H9 (cell line): Measurements from ENCODE around the gene SIK2. TPM values are rescaled to one million over a fixed set of nuclear protein-coding genes. Genes with fewer than 3 reads are reported as not detected.

ENCODE experiments used
- DNase-seq: peaks from one replicate; pipeline ENCODE4 v3.0.0-alpha.2; 2017
- H2AFZ ChIP-seq: one replicate; pipeline ENCODE4 v1.6.1; 2013; ENCODE audit warnings: mild to moderate bottlenecking, low read length, control low read depth, moderate library complexity
- H2AK5ac ChIP-seq: 2 replicates; pipeline ENCODE4 v1.6.1; 2013; ENCODE audit warnings: low read length, control low read depth, mixed read lengths; ENCODE audit not compliant: insufficient read length
- H2BK120ac ChIP-seq: one replicate; pipeline ENCODE4 v1.6.1; 2013; ENCODE audit warnings: low read depth, mild to moderate bottlenecking, low read length, control low read depth, inconsistent platforms; ENCODE audit not compliant: poor library complexity, severe bottlenecking
- H2BK12ac ChIP-seq: 2 replicates; pipeline ENCODE4 v1.6.1; 2013; ENCODE audit warnings: low read length, control low read depth, mixed read lengths, low read depth; ENCODE audit not compliant: insufficient read length
- H2BK15ac ChIP-seq: 2 replicates; pipeline ENCODE4 v1.6.1; 2013; ENCODE audit warnings: low read depth, low read length, control low read depth
- H2BK20ac ChIP-seq: one replicate; pipeline ENCODE4 v1.6.1; 2013; ENCODE audit warnings: low read depth, mild to moderate bottlenecking, low read length, control low read depth, inconsistent platforms; ENCODE audit not compliant: poor library complexity, severe bottlenecking
- H2BK5ac ChIP-seq: 2 replicates; pipeline ENCODE4 v1.6.1; 2013; ENCODE audit warnings: low read length, control low read depth, mixed read lengths; ENCODE audit not compliant: insufficient read length
- H3K14ac ChIP-seq: 2 replicates; pipeline ENCODE4 v1.6.1; 2013; ENCODE audit warnings: low read length, control low read depth; ENCODE audit not compliant: insufficient read depth
- H3K18ac ChIP-seq: 2 replicates; pipeline ENCODE4 v1.6.1; 2013; ENCODE audit warnings: low read depth, mild to moderate bottlenecking, mixed read lengths, low read length, control low read depth; ENCODE audit not compliant: insufficient read length
- H3K23ac ChIP-seq: 2 replicates; pipeline ENCODE4 v1.6.1; 2013; ENCODE audit warnings: low read length, control low read depth, mixed read lengths, low read depth; ENCODE audit not compliant: insufficient read length
- H3K23me2 ChIP-seq: 2 replicates; pipeline ENCODE4 v1.6.1; 2013; ENCODE audit warnings: low read depth, mild to moderate bottlenecking, mixed read lengths, low read length, control low read depth; ENCODE audit not compliant: insufficient read length, poor library complexity, severe bottlenecking
- H3K27ac ChIP-seq: 2 replicates; pipeline ENCODE4 v1.5.1; 2013; ENCODE audit warnings: low read length, control low read depth, mixed read lengths, low read depth; ENCODE audit not compliant: insufficient read length
- H3K27me3 ChIP-seq: 2 replicates; pipeline ENCODE4 v1.6.1; 2013; ENCODE audit warnings: low read length, control low read depth, inconsistent platforms; ENCODE audit not compliant: insufficient read depth
- H3K4ac ChIP-seq: 2 replicates; pipeline ENCODE4 v1.6.1; 2013; ENCODE audit warnings: low read depth, mild to moderate bottlenecking, control low read depth, inconsistent platforms, low read length, moderate library complexity
- H3K4me1 ChIP-seq: 2 replicates; pipeline ENCODE4 v1.6.1; 2013; ENCODE audit warnings: low read length, control low read depth, inconsistent platforms; ENCODE audit not compliant: insufficient read depth
- H3K4me2 ChIP-seq: 2 replicates; pipeline ENCODE4 v1.6.1; 2013; ENCODE audit warnings: low read length, control low read depth, mixed read lengths; ENCODE audit not compliant: insufficient read length, insufficient read depth
- H3K56ac ChIP-seq: 2 replicates; pipeline ENCODE4 v1.6.1; 2013; ENCODE audit warnings: low read depth, mild to moderate bottlenecking, mixed read lengths, low read length, control low read depth; ENCODE audit not compliant: insufficient read length
- H3K79me1 ChIP-seq: 2 replicates; pipeline ENCODE4 v1.6.1; 2013; ENCODE audit warnings: low read depth, mild to moderate bottlenecking, moderate library complexity, low read length, control low read depth, inconsistent platforms; ENCODE audit not compliant: insufficient read depth, poor library complexity, severe bottlenecking
- H3K79me2 ChIP-seq: 2 replicates; pipeline ENCODE4 v1.6.1; 2013; ENCODE audit warnings: low read length, control low read depth, inconsistent platforms; ENCODE audit not compliant: insufficient read depth
- H3K9ac ChIP-seq: 2 replicates; pipeline ENCODE4 v1.6.1; 2013; ENCODE audit warnings: low read length, control low read depth, mixed read lengths; ENCODE audit not compliant: insufficient read length; ENCODE audit errors: extremely low read depth
- H3K9me3 ChIP-seq: one replicate; pipeline ENCODE4 v1.6.1; 2013; ENCODE audit warnings: low read depth, low read length, inconsistent platforms; ENCODE audit not compliant: control insufficient read depth
- H3T11ph ChIP-seq: one replicate; pipeline ENCODE4 v1.6.1; 2013; ENCODE audit warnings: mild to moderate bottlenecking, low read length, control low read depth, inconsistent platforms
- H4K20me1 ChIP-seq: one replicate; pipeline ENCODE4 v1.6.1; 2013; ENCODE audit not compliant: control insufficient read depth, insufficient read length, insufficient read depth
- H4K5ac ChIP-seq: 2 replicates; pipeline ENCODE4 v1.6.1; 2013; ENCODE audit warnings: low read depth, mild to moderate bottlenecking, mixed read lengths, low read length, control low read depth; ENCODE audit not compliant: insufficient read length
- H4K8ac ChIP-seq: replicated peaks from 2 replicates; pipeline ENCODE4 v1.6.1; 2013; ENCODE audit warnings: low read length, control low read depth, mixed read lengths, low read depth; ENCODE audit not compliant: insufficient read length
- H4K91ac ChIP-seq: 2 replicates; pipeline ENCODE4 v1.6.1; 2013; ENCODE audit warnings: low read depth, mild to moderate bottlenecking, moderate library complexity, mixed read lengths, low read length, control low read depth; ENCODE audit not compliant: insufficient read length
- H3K27ac Mint-ChIP-seq, 3 experiments: 2 replicates in 2 of 3; 3 replicates in 1 of 3; pipeline ENCODE4 v1.8.0; 2020 to 2021; ENCODE audit warnings: mixed read lengths in 3 of 3, mild to moderate bottlenecking in 1 of 3, moderate library complexity in 1 of 3
- H3K27me3 Mint-ChIP-seq: 2 replicates; pipeline ENCODE4 v1.8.0; 2021; ENCODE audit warnings: low read depth, mild to moderate bottlenecking, moderate library complexity, mixed read lengths
- H3K36me3 Mint-ChIP-seq, 3 experiments: 2 replicates in 2 of 3; 3 replicates in 1 of 3; pipeline ENCODE4 v1.8.0; 2020 to 2021; ENCODE audit warnings: low read depth in 3 of 3, mixed read lengths in 3 of 3; ENCODE audit not compliant: insufficient read depth in 1 of 3
- H3K4me1 Mint-ChIP-seq, 2 experiments: 2 replicates each; pipeline ENCODE4 v1.8.0; 2020; ENCODE audit warnings: mixed read lengths in 2 of 2
- H3K4me3 Mint-ChIP-seq, 2 experiments: 2 replicates in 1 of 2; 3 replicates in 1 of 2; pipeline ENCODE4 v1.8.0; 2020 to 2021; ENCODE audit warnings: mild to moderate bottlenecking in 2 of 2, mixed read lengths in 2 of 2, moderate library complexity in 1 of 2
- H3K9me3 Mint-ChIP-seq, 2 experiments: 2 replicates in 1 of 2; 3 replicates in 1 of 2; pipeline ENCODE4 v1.8.0; 2020; ENCODE audit warnings: mild to moderate bottlenecking in 2 of 2, mixed read lengths in 2 of 2, moderate library complexity in 1 of 2
- CTCF ChIP-seq: fragments of 200-600 bp; sonication (generic); conservative IDR thresholded peaks from 3 replicates; pipeline ENCODE4 v1.8.0; 2021; ENCODE audit warnings: antibody characterized with exemption, mild to moderate bottlenecking
- WGBS: extraction: QIAGEN DNeasy Blood & Tissue Kit; methylation state at CpG from one replicate; pipeline ENCODE4 v1.1.7; 2013; ENCODE audit warnings: missing lambda C conversion rate, low lambda C conversion rate, mixed read lengths; ENCODE audit not compliant: insufficient read length; ENCODE audit errors: extremely low coverage; 5-methylcytosine and 5-hydroxymethylcytosine counted together
- total RNA-seq: library from RNA; stranded (reverse); gene quantifications from 2 replicates; pipeline ENCODE4 v1.2.1, GENCODE V29; 2021

The SIK2 gene
- total RNA-seq, 1 experiment from 2014 or later: 7.5 TPM

- Histone ChIP-seq H2BK15ac (no peak overlapping the region), H2BK120ac (no peak overlapping the region), H2BK5ac (no peak overlapping the region), H3K23me2 (no peaks in the 10 kb centered on the region), H3K4me2 (no peak overlapping the region), H2BK20ac (no peak overlapping the region), H3K18ac (no peak overlapping the region), H3K9ac (no peak overlapping the region), H3K27me3 (no peaks in the 10 kb centered on the region), H3K79me2 (no peaks in the 10 kb centered on the region), H4K5ac (no peak overlapping the region), H3K4ac (no peak overlapping the region), H3K9me3 (no peaks in the 10 kb centered on the region), H3K79me1 (no peaks in the 10 kb centered on the region), H2AFZ (no peak overlapping the region), H4K91ac (no peak overlapping the region), H3K27ac (no peak overlapping the region), H3T11ph (no peak overlapping the region), H2BK12ac (no peak overlapping the region), H4K8ac (no peak overlapping the region), H4K20me1 (no peaks in the 10 kb centered on the region), H3K23ac (no peak overlapping the region), H3K14ac (no peak overlapping the region), H2AK5ac (no peak overlapping the region), H3K4me1 (peaks cover 2% of the 10 kb centered on the region; the same call in 1 of the 2 replicates), H3K56ac (no peak overlapping the region)
- Mint-ChIP-seq H3K4me3 (no peak overlapping the region), H3K4me1 (peaks cover 4 to 6% of the 10 kb centered on the region in 2 experiments), H3K27ac (no peak overlapping the region), H3K36me3 (no peaks in the 10 kb centered on the region; a peak in 1 of 7 replicates), H3K27me3 (no peaks in the 10 kb centered on the region), H3K9me3 (no peaks in the 10 kb centered on the region)
- DNase-seq: no peak
- no CpG with 5 or more reads among the region's 6 CpGs for WGBS
- no peak for TF ChIP-seq CTCF
Observed at GRCh38 chr11:111693224-111693937, 91.1 kb downstream of the SIK2 start.
